Left lung (tissue), 10 donors: ENCODE results near the gene B3GALT4. TPM values are rescaled to one million over a fixed set of nuclear protein-coding genes. Genes with fewer than 3 reads are reported as not detected.

Source experiments
- ATAC-seq: fragments of 200-7000 bp; cut with Tn5 transposase; one replicate; pipeline ENCODE4 v1.9.1; 2020; ENCODE audit warnings: moderate library complexity
- DNase-seq, 4 donors: peaks; one replicate each; pipeline ENCODE4 v3.0.0-alpha.2; 2013 to 2020
- H3K27ac ChIP-seq, 2 donors: fragments of 200-600 bp; sonication (generic) in 1 of 2; one replicate each; pipeline versions ENCODE4 v1.5.0 to v1.8.0; 2020 to 2021
- H3K27me3 ChIP-seq, 2 donors: fragments of 200-600 bp; sonication (generic) in 1 of 2; one replicate each; pipeline versions ENCODE4 v1.5.0 to v1.8.0; 2020 to 2021
- H3K36me3 ChIP-seq, 2 donors: fragments of 200-600 bp; sonication (generic) in 1 of 2; one replicate each; pipeline versions ENCODE4 v1.5.0 to v1.8.0; 2020 to 2021
- H3K4me1 ChIP-seq, 2 donors: fragments of 200-600 bp; one replicate each; pipeline ENCODE4 v1.8.0; 2021
- H3K4me3 ChIP-seq, 2 donors: fragments of 200-600 bp; sonication (generic) in 1 of 2; one replicate each; pipeline versions ENCODE4 v1.5.0 to v1.8.0; 2020 to 2021; ENCODE audit warnings: mild to moderate bottlenecking in 1 of 2
- H3K9me3 ChIP-seq, 2 donors: fragments of 200-600 bp; sonication (generic) in 1 of 2; one replicate each; pipeline versions ENCODE4 v1.5.0 to v1.8.0; 2020 to 2021
- CTCF ChIP-seq, 2 donors: fragments of 200-600 bp; sonication (generic) in 1 of 2; IDR thresholded peaks; one replicate each; pipeline versions ENCODE4 v1.5.0 to v1.8.0; 2021; ENCODE audit warnings: antibody characterized with exemption in 2 of 2
- intact Hi-C, 2 donors: fragments of 100-400 bp; cut with DNase I; formaldehyde crosslinking; loops; one replicate each; pipeline versions ENCODE4 v1.11.2 to v1.14.2; 2022
- polyA plus RNA-seq, 6 donors: library from polyadenylated mRNA; unstranded; fragments of 120-200 nt; gene quantifications; one replicate each; pipeline ENCODE4 v1.2.1, GENCODE V29; 2013; ENCODE audit not compliant: insufficient read length in 6 of 6
- total RNA-seq, 2 donors: library from RNA; stranded (reverse); fragmentation: NEBNext Ultra II Directional; extraction: Animal tissue kit (Norgen Biotek cat#: 25700); gene quantifications; one replicate each; pipeline ENCODE4 v1.2.1, GENCODE V29; 2021
- donor health status: DM: no; HTN: yes; CAD: no.
- donor health status: DM: no; HTN: no; CAD: no.

B3GALT4 gene
- total and polyA plus RNA-seq, 8 donors: 3.5 to 12.9 (median 4.3) TPM

- DNase-seq: no peak
- TF ChIP-seq CTCF (IDR thresholded peaks at IDR 0.05): no peak
- intact Hi-C loops: no loop called here
- no peaks in the 10 kb centered on the region for H3K9me3 ChIP-seq
- H3K36me3 ChIP-seq: no peaks in the 10 kb centered on the region
- no peak overlapping the region for H3K4me3 ChIP-seq
- peaks cover 0 to 45% of the 10 kb centered on the region in 2 donors for H3K27me3 ChIP-seq
- ATAC-seq: no peak
- no peaks in the 10 kb centered on the region for H3K4me1 ChIP-seq
- H3K27ac ChIP-seq: no peak overlapping the region
These were observed 39.2 kb upstream of the B3GALT4 start for GRCh38 chr6:33237741-33238140.

- Histone ChIP-seq H3K27ac (no peak overlapping the region), H3K4me1 (no peaks in the 10 kb centered on the region), H3K27me3 (peaks cover 0 to 20% of the 10 kb centered on the region in 2 donors), H3K36me3 (no peaks in the 10 kb centered on the region), H3K9me3 (no peaks in the 10 kb centered on the region), H3K4me3 (no peak overlapping the region)
- no peak for ATAC-seq
- intact Hi-C loops: loop anchor here in 1 of 2 donors (10.0 kb wide), 2 partner anchors 77 to 127 kb away; no protein-coding TSS in a partner anchor
- no peak for TF ChIP-seq CTCF (IDR thresholded peaks at IDR 0.05)
- DNase-seq: no peak
These were observed 35.0 kb upstream of the B3GALT4 start for GRCh38 chr6:33241968-33242367.

- DNase-seq: no peak
- intact Hi-C loops: loop anchor here in 1 of 2 donors (10.0 kb wide), 2 partner anchors 79 to 129 kb away; no protein-coding TSS in a partner anchor
- H3K27ac ChIP-seq: no peak overlapping the region
- peaks cover 3 to 7% of the 10 kb centered on the region in 2 donors for H3K4me1 ChIP-seq
- H3K27me3 ChIP-seq: peaks cover 0 to 20% of the 10 kb centered on the region in 2 donors
- H3K4me3 ChIP-seq: no peak overlapping the region
- H3K9me3 ChIP-seq: no peaks in the 10 kb centered on the region
- no peak for TF ChIP-seq CTCF (IDR thresholded peaks at IDR 0.05)
- no peaks in the 10 kb centered on the region for H3K36me3 ChIP-seq
- no peak for ATAC-seq
These were observed 33.4 kb upstream of the B3GALT4 start for GRCh38 chr6:33243476-33243875.

- ATAC-seq: peak; percentile 89
- peak; percentile 83 to 93 (median 90) for DNase-seq
- no peaks in the 10 kb centered on the region for H3K27me3 ChIP-seq
- H3K4me1 ChIP-seq: peaks cover 11 to 31% of the 10 kb centered on the region in 2 donors
- H3K36me3 ChIP-seq: peaks cover 0 to 5% of the 10 kb centered on the region in 2 donors
- peak overlapping the region; percentile 43 to 50 for H3K4me3 ChIP-seq
- H3K9me3 ChIP-seq: no peaks in the 10 kb centered on the region
- intact Hi-C loops: loop anchor here in 1 of 2 donors (10.0 kb wide), 2 partner anchors 83 to 133 kb away; no protein-coding TSS in a partner anchor
- TF ChIP-seq CTCF (IDR thresholded peaks at IDR 0.05): peak; percentile 86 to 95
- H3K27ac ChIP-seq: peak overlapping the region; percentile 91 to 92
These were observed 28.8 kb upstream of the B3GALT4 start for GRCh38 chr6:33247977-33248642.

- H3K4me1 ChIP-seq: peaks cover 11 to 31% of the 10 kb centered on the region in 2 donors
- ATAC-seq (peak; percentile 7), DNase-seq (no peak)
- H3K27me3 ChIP-seq: no peaks in the 10 kb centered on the region
- peak overlapping the region; percentile 43 to 50 for H3K4me3 ChIP-seq
- peak overlapping the region; percentile 91 to 92 for H3K27ac ChIP-seq
- intact Hi-C loops: loop anchor here in 1 of 2 donors (10.0 kb wide), 2 partner anchors 84 to 134 kb away; no protein-coding TSS in a partner anchor
- peaks cover 0 to 5% of the 10 kb centered on the region in 2 donors for H3K36me3 ChIP-seq
- peak; percentile 8 to 25 for TF ChIP-seq CTCF (IDR thresholded peaks at IDR 0.05)
- H3K9me3 ChIP-seq: no peaks in the 10 kb centered on the region
These were observed 28.3 kb upstream of the B3GALT4 start for GRCh38 chr6:33248643-33248931.
